Spinal cord (tissue), 10 donors: ENCODE data around the gene NPNT. TPM values are rescaled to one million over a fixed set of nuclear protein-coding genes. Genes with fewer than 3 reads are reported as not detected.

ENCODE experiments used
- DNase-seq, 6 donors: peaks; one replicate each; pipeline versions ENCODE4 v3.0.0 to v3.0.0-alpha.2; 2013 to 2015; ENCODE audit warnings: low spot score in 6 of 6, low read depth in 4 of 6
- H3K27ac ChIP-seq: one replicate; pipeline ENCODE4 v1.5.1; 2013; ENCODE audit warnings: low read depth, low read length, control low read depth
- H3K27me3 ChIP-seq: one replicate; pipeline ENCODE4 v1.6.1; 2013; ENCODE audit warnings: low read length; ENCODE audit not compliant: control insufficient read depth, insufficient read depth
- H3K36me3 ChIP-seq: one replicate; pipeline ENCODE4 v1.6.1; 2013; ENCODE audit warnings: low read length; ENCODE audit not compliant: control insufficient read depth, insufficient read depth
- H3K4me1 ChIP-seq: one replicate; pipeline ENCODE4 v1.6.1; 2013; ENCODE audit warnings: low read length; ENCODE audit not compliant: control insufficient read depth, insufficient read depth
- H3K4me3 ChIP-seq: one replicate; pipeline ENCODE4 v1.5.1; 2013; ENCODE audit warnings: low read depth, low read length, control low read depth
- H3K9me3 ChIP-seq: one replicate; pipeline ENCODE4 v1.6.1; 2013; ENCODE audit warnings: low read length; ENCODE audit not compliant: control insufficient read depth, insufficient read depth
- WGBS: methylation state at CpG from one replicate; pipeline ENCODE4 v1.1.5; 2013; ENCODE audit warnings: missing lambda C conversion rate; ENCODE audit not compliant: insufficient coverage; 5-methylcytosine and 5-hydroxymethylcytosine counted together
- polyA plus RNA-seq, 2 donors: library from polyadenylated mRNA; unstranded; fragments of 120-200 nt; gene quantifications; one replicate each; pipeline ENCODE4 v1.2.1, GENCODE V29; 2013; ENCODE audit not compliant: insufficient read length in 2 of 2
- total RNA-seq, 2 donors: library from RNA; depleted of rRNA in 1 of 2; stranded (reverse); fragments of 120-200 nt in 1 of 2; fragments of >200 nt in 1 of 2; gene quantifications; one replicate each; pipeline versions ENCODE4 v1.2.3 to v1.2.4, GENCODE V29; 2013 to 2014
- donor health status: healthy.

Gene NPNT
- total and polyA plus RNA-seq, 4 donors, result 9.6 to 95.3 (median 23.0) TPM

DNA sequence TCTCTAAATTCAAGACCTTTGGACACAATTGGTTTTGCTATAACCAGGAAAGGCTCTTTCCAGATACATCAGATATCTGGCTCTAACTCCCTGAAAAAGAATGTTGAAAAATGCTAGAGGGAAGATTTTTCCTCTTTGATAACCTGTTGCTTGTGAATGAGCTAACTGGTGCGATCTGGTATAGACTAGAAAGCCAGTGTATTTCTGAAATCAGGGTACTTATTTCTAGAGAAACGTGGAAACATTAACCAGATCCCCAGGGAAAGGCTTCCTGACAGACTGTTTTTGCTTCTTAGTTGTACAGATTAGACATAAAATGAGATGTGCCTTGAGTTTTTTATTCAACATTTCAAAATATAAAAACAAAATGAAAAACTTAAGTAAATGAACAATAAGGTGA lies 107.7 kb downstream of the NPNT start:
- Histone ChIP-seq H3K4me3 (no peak overlapping the region), H3K9me3 (no peaks in the 10 kb centered on the region), H3K36me3 (no peaks in the 10 kb centered on the region), H3K27me3 (no peaks in the 10 kb centered on the region), H3K27ac (no peak overlapping the region), H3K4me1 (no peaks in the 10 kb centered on the region)
- 88% methylated on average over 1 of the region's 2 CpGs for WGBS
- no peak for DNase-seq

- Histone ChIP-seq H3K36me3 (no peaks in the 10 kb centered on the region), H3K27me3 (no peaks in the 10 kb centered on the region), H3K4me1 (no peaks in the 10 kb centered on the region), H3K9me3 (peaks cover 5% of the 10 kb centered on the region), H3K4me3 (no peak overlapping the region), H3K27ac (no peak overlapping the region)
- DNase-seq, result no peak
- WGBS, result no CpG with 5 or more reads among the region's 2 CpGs
Observed at GRCh38 chr4:106010761-106011160, 115.5 kb downstream of the NPNT start.

DNA sequence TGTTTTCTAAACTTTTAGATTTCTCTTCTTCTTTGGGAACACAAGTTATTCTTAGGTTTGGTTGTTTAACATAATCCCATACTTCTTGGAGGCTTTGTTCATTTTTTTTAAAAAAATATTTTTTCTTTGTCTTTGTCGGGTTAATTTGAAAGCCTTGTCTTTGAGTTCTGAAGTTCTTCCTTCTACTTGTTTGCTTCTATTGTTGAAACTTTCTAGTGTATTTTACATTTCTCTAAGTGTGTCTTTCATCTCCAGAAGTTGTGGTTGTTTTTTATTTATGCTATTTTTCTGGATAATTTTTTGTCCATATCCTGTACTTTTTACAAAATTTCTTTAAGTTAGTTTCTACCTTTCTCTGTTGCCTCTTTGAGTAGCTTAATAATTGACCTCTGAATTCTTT lies 116.1 kb downstream of the NPNT start:
- no CpG with 5 or more reads among the region's 1 CpG for WGBS
- Histone ChIP-seq H3K27ac (no peak overlapping the region), H3K36me3 (no peaks in the 10 kb centered on the region), H3K4me1 (no peaks in the 10 kb centered on the region), H3K27me3 (no peaks in the 10 kb centered on the region), H3K9me3 (peaks cover 5% of the 10 kb centered on the region), H3K4me3 (no peak overlapping the region)
- DNase-seq, result no peak

DNA sequence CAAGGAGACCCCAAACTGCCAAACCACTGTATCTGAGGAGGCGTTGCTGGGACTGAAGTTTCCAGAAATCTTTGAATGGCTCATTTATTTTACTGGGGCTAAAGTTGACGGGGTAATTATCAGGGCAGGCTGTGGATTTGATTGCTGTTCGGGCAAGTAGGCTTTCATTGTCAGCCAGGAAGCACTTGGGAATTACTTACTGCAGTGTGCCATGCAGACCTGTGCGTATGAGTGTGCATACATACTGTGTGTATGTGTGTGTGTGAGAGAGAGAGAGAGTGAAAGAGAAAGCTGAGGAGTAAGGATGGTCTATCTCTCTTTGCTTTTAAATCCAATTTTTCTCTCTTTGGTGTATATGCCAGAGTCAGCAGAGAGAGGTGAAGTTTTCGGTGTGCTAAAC lies 122.7 kb downstream of the NPNT start:
- 12% methylated on average over 2 of the region's 5 CpGs for WGBS
- Histone ChIP-seq H3K4me3 (no peak overlapping the region), H3K36me3 (no peaks in the 10 kb centered on the region), H3K27ac (no peak overlapping the region), H3K4me1 (no peaks in the 10 kb centered on the region), H3K27me3 (no peaks in the 10 kb centered on the region), H3K9me3 (peaks cover 1% of the 10 kb centered on the region)
- DNase-seq, result no peak

DNA sequence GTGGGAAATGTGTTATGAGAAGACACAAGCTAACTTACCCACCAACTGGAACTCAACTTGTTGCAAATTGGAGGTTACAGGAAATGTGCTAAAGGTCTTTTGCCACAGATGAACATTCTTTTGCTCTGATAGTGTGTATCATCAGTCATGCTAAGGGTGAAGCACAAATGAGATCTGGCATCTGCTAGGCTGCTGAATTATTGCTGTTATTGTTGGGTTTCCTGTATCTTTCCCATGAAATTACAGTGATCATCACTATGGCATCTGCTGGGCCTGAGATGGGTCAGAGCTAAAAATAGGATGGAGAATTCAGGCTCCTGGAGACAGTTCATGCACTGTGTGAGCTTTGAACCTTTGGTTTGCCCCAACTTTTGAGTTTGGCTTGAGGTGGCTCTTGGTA lies 124.5 kb downstream of the NPNT start:
- Histone ChIP-seq H3K27ac (no peak overlapping the region), H3K9me3 (peaks cover 1% of the 10 kb centered on the region), H3K36me3 (no peaks in the 10 kb centered on the region), H3K4me3 (no peak overlapping the region), H3K4me1 (no peaks in the 10 kb centered on the region), H3K27me3 (no peaks in the 10 kb centered on the region)
- no peak for DNase-seq

Other genes starting within 250 kb of the NPNT start
- 10 to 100 TPM; 21.2 to 24.5 TPM for gene INTS12, start 186.8 kb upstream of the NPNT start, total RNA-seq
- gene INTS12, start 186.8 kb upstream of the NPNT start, polyA plus RNA-seq, result 10 to 100 TPM; 30.9 to 31.3 TPM
- 10 to 100 TPM; 17.2 to 25.0 TPM for gene GSTCD, start 186.7 kb upstream of the NPNT start, total RNA-seq
- 10 to 100 TPM in 1 of 2 donors, 1 to 10 TPM in 1; 9.9 to 13.0 TPM for gene GSTCD, start 186.7 kb upstream of the NPNT start, polyA plus RNA-seq